ENCODE measurements around the gene DSTYK.
"Not testable (repeated sequence)": the region's sequence is repeated elsewhere in the genome, so short reads cannot be mapped to it uniquely, and the experiment has no call there.

The DSTYK gene

DNA sequence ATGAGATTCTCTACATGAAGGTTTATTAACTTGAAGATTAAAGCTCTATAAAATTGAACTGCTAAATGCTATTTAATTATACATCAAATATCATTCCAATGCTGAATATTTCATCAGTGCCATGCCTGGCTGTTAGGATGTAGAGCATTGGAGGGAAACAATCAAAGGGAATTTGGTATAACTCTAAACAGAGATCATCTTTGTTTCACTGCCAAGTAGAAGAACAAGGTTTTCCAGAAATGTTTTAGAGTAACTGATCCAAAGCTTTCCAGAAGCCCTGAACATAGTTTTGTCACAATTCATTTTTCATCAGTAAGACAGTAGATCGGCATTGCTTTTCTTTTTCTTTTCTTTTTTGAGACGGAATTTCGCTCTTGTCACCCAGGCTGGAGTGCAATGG is 5.9 kb upstream of the DSTYK start:
- DNase-seq, result no peak

DNA sequence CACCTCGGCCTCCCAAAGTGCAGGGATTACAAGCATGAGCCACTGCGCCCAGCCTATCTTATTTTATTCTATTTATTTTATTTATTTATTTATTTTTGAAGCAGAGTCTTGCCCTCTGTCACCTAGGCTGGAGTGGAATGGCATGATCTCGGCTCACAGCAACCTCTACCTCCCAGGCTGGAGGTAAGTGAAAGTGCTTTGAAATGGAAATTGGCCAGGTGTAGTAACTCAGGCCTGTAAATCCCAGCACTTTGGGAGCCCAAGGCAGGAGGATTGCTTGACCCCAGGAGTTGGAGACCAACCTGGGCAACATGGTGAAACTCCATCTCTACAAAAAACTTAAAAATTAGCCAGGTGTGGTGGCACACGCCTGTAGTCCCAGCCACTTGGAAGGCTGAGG is 5.1 kb upstream of the DSTYK start:
- no peak for DNase-seq

DNA sequence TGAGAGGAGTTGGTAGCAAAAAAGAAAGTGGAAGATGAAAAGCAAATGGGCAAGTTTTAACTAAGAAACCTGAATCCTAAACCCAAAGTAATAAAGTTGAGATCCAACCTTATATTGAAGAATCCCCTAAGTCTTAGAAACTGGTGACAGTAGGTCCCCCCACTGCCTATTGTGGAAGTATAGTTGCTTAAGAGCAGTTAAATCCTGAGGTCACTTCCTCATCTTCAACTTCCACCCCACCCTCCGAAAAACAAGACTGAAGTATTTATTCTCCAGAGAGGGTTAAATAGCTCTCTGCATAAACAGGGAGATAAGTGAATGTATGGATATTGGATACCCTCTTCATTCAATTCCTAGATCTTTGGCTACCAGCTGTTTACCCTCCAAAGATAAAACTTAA is 3.3 kb upstream of the DSTYK start:
- DNase-seq, result peak; percentile 49

DNA sequence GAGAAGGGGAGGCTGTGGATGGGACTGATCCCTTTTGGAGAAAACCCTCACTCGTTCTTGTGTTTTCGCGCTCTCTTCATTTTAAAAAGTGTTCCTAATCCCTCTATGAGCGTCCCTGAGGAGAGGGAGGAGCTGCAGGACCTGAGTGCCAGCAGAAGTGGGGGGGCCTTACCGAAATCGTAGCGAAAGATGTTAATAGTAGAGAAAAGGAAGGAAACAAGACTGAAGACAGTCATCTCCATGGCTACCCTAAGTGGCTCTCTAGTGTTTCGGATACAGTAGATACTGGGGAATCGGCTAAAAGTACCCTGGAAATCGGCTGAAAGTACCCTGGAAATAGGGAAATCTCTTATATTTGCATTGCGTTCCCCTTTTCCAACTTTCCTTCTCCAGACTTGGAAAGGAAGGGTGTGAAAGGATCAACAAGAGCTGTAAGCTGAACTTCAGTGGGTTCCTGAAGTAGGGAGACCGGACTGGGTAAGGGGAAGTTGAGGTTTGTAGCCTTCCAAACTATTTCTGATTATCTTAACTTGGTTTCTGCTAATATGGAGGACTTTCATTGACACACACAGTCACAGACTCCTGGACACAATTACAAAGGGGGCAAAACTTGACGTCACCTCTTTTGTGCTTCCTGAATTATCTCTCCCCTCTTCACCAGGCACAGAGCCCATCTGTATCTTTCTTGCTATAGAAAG is 486 bp upstream of the DSTYK start:
- peak; percentile 74 for DNase-seq

DNA sequence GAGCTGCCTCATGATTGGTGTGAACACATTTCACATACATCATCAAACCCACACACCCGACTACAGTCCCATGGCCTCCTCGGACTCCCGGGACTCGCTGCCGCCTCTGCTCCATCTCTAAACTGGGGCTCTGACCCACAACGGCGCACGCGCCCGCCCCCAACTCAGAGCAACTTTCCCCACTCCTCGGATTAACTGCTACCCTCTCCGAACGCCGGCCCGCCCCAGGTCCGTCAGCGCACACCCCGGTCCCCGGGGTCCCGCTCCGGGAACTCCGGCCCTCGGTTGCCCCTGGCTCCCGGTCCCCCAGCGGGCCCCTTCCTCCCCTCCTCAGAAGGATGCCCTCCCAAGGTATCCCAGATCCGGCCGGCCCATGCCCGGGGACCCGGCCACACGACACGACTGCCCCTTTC is 740 bp downstream of the DSTYK start:
- no peak for DNase-seq

DNA sequence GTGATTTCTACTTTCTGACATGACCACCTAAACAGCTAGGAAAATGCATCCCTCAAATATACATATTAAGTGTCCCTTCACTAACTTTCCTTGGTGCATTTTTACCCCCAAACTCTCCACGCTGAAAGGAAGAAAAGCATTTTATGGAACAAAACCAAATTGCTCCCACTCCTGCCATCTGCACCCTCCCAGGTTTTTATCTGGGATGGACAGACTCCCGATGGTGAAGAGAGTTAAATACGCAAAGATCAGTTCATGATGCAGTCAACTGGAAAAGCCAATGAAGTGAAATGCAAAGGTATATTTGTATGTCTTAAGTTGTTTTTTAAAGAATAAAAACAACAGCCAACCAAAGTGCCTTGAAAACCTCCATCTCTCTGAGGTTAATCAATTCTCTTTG is 2.7 kb downstream of the DSTYK start:
- no peak for DNase-seq

DNA sequence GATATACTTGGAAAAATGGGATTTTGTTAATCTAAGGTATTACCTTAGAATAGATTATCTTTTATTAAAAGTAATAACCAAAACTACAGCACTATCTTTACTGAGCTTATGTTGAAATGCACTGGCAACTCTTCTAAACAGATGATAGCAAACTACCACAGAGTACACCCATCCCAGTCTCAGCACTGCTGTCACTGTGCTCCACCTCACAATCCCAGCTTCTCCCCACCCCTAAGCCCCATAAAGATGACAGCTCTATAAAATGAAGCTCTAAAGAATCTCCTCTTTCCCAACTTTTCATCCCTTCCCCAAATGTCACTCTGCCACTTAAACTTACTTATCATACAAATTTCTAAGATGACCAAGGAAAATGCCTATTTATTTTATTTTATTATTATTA is 6.4 kb downstream of the DSTYK start:
- no peak for DNase-seq

DNA sequence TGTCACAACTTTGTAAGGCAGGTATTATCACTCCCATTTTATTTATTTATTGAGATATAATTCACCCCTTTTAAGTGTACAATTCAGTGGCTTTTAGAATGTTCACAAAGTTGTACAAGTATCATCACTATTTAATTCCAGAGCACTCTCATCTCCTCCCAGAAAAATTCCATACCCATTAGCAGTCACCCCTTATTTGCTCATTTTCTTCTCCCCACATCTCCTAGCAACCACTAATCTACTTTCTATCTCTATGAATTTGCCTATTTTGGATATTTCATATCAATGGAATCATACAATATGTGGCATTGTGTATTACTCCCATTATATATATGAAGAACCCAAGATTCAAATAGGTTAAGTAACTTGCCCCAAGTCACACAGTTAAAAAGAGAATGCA is 7.0 kb downstream of the DSTYK start:
- no peak for DNase-seq

DNA sequence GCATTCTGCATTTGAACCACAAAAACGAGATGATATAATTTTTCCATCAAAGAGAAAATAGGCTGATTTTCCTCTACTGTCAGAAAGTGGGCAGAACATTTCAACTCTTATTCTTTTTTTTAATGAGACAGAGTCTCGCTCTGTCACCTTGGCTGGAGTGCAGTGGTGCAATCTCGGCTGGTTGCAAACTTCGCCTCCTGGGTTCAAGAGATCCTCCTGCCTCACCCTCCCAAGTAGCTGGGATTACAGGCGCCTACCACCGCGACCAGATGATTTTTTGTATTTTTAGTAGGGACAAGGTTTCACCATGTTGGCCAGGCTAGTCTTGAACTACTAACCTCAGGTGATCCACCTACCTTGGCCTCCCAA is 11.6 kb downstream of the DSTYK start:
- no peak for DNase-seq

DNA sequence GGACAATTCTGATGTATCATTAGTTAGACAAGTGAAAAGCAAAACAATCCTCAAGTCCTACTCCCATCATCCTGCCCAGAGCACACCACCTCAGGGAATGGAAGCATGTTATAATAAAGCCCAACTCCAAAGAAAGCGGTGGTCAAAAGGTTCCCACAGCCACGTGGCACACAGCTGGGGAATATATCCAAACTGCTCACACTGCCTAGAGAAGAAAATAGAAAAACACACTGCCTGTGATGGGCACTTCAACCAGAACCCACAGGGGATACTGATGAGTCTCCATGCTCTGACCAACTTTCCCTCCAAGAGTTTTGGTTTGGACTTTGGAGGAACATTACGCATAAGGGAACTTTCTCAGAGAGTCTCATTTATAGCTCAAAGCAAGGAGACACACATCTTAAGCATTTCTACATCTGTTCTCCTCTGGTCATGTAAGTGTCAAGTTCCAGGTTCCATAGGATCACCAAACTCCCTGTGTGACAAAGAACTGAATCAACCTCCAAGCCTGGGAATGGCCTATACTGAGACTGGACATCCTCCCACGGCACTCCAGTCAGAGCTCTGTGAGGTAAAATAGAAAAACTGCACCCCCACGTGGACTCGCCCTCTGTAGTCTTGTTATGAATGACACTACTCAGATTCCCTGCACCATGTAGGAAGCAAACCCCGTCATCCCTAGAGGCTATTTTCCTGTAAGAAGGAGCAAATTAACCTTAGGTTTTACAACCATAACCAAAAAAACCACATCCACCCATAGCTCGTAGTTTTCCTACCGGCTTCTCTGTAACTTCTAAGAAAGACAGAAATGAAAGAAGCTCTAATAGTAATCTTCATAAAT is 12.2 kb downstream of the DSTYK start:
- no peak for DNase-seq

DNA sequence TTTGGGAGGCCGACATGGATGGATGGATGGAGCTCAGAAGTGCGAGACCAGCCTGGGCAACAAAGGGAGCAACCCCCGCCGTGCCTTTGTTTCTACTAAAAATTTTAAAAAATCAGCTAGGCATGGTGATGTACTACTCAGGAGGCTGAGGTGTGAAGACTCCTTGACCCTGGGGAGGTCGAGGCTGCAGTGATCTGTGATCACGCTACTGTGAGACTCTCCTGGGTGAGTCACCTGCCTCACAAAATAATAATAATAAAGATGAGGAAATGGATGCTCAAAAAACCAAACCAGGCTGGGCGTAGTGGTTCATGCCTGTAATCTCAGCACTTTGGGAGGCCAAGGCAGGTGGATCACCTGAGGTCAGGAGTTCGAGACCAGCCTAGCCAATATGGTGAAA is 19.2 kb downstream of the DSTYK start:
- no peak for DNase-seq

DNA sequence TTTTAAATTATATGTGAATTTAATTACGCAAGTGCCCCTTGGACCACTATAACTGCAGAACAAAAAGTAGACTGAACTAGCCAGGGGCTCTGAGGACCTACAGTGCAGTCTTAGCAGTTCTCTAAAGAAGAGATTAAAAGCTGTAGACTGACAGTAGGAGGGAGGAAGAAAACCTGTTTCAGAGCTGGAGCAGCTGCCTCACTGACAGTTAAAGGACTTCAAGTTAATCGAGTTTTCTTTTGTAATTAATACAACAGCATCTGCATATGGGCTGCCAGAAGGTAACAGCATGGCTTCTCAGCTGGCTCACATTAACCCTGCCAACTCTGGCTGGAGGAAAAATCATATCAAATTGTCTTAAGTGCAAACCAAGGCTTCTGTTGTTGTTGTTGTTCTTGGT is 19.9 kb downstream of the DSTYK start:
- DNase-seq, result no peak

DNA sequence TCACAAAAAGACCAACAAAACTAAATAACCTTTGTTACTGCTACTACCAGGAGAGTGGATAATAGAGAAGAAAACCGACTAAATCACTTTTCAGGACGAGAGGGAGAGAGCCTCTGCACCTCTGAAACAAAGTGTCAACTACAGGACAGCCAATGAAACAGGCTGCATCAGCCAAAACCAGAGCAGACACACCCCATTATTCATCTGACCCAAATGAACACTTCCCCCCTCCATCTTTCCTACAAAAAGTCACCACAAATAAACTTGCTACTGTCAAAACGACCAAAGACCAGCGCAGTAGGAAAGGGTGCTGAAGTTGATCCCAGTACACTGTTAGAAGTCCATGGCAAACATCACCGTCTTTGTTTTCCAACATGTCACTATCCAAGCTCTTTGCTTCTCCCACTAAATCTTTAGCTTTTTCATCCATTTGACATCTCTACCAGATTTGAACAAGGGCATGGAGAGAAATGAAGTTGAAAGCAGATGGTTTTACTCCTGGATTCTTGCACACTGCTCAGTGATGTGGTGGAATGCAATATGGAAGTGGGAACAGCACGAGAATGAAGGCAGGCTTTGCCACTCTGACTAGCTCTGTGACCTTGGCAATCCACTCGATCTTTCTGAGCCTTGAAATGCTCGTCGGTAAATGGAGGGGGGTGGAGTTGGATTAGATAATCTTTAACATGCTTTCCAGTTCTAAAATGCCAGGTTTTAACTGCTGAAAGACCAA is 20.5 kb downstream of the DSTYK start:
- no peak for DNase-seq

DNA sequence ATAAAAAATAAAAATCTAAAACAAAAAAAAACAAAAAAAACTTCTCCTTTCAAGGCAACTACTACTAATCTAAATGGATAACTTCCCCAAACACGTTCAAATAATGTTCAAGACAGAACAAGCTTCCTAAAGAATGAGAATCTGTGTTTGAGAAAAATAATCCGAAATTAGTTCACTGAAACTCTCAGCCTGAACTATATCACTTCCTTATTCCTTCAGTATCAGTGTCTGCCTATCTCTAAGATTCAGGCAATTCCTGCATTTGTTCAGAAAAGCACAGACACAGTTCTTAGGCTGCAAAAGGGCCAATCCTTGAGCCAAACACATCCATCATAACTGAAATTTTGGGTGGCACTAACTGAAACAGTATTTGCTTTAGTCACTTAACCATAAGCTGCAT is 22.4 kb downstream of the DSTYK start:
- DNase-seq, result no peak

DNA sequence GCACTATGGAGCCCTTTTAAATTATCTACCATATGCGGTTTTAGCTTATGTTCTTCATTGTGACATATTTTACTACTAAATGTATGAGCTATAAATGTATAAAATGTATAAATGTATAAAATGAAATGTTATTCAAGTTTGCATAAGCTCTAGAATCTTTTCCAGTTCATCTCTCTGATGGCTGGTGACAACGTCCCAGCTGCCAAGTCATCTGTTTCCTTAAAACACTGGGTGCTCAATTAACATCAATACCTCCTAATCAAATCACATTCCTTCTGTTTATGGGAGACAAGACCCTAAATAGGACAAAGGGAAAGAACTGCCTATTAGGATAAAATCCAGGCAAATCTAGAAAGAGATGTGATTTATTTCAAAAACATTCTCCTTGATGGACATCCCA is 22.9 kb downstream of the DSTYK start:
- no peak for DNase-seq

DNA sequence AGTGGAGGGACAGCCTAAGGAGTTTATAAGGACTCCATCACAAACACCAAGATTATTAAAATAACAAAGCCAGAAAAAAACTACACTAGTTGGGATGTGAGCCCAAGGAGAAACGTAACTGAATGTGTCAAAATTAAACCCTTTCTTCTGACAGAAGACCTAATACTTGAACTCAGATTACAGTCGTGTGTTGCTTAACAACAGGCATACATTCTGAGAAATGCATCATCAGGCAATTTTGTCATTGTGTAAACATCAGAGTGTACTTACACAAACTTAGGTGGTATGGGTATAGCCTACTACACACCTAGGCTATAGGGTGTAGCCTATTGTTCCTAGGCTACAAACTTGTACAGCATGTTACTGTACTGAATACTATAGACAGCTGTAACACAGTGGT is 23.4 kb downstream of the DSTYK start:
- DNase-seq, result no peak

DNA sequence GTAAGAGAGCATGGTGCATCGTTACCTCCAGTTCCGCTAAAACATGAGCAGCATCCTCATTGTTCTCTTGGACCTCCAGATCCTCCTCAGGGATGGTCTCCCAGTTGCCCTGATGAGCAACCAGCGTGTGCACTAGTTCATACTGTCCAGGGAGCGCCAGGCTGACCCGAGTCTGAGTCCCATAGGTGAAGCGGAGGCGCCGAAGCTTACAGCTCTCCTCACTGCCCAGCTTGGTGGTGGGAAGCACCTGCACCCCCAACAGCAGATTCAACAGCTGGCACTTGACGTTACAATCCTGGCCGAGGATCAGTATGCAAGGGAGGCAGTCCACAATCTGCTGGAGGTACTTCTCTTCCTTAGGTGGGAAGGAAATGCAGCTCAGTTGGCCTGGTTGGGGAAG is 24.1 kb downstream of the DSTYK start:
- no peak for DNase-seq

DNA sequence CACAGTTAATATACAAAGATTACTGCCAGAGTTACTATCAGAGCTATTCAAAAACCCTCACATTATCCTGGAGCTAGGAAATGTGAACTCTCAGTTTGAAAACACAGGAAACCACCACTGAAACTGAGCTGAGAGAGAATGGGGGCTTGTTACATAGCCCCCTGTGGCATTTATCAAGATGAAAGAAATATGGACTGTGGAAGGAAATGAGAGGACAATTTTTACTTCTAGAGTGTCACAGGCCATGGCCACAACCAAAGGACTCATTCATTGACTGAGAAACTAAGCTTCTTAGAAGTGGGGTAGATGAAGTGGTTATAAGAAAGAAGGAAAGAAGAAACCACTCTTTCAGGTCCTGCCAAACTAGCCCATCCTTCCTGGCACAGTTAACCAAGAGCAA is 25.3 kb downstream of the DSTYK start:
- DNase-seq, result no peak

DNA sequence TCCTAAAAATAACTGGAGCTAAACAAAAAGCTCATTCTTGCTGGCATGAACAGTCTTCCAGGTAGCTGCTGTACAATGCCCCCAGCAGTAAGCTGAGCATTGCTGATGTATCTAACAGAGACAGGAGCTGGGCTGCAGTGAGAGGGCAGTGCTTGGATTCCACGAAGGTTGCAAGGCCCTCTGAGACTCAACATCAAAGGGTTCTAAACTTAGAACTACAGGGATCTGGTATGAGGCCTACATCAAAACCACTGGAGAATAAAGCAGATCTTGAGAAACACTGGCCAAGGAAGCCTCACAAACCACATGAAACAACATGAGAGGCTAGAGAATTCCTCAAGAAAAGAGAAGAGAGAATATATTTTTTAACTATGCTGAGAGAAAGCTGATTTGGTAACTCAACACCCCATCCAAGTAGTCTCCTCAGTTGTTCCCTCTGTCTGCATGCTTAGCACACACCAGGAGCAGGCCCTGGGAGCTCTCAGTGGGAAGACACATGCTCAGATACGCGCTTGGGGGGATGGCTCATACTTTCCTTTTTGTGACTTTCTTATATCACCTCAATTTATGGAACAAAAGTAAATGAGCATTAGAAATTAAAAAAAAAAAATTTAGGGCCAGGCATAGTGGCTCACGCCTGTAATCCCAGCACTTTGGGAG is 27.7 kb downstream of the DSTYK start:
- DNase-seq, result no peak

DNA sequence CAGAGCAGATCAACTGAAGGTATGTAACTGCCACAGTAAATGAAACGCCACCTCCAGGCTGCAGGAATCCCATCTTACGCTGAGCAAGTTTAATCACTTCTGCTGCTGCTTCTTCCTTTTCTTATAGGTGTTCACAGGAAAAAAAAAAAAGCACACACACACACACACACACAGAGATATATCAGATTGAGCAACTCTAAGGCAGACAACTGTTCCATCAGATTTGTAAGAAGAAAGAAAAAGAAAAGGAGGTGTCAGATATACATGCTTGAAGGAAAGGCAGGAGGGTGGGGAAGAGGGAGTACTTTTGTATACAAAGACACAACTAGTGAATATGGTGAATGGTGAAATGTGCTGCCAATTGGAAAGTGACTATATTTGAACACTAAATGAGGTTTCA is 28.6 kb downstream of the DSTYK start:
- DNase-seq, result no peak

DNA sequence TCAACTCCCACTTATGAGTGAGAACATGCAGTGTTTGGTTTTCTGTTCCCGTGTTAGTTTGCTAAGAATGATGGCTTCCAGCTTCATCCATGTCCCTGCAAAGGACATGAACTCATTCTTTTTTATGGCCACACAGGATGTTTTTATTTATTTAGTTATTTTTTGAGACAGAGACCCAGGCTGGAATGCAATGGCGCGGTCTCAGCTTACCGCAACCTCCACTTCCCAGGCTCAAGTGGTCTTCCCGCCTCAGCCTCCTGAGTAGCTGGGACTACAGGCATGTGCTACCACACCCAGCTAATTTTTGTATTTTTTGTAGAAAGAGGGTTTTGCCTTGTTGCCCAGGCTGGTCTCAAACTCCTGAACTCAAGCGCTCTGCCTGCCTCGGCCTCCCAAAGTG is 31.2 kb downstream of the DSTYK start:
- DNase-seq, result not testable (repeated sequence)

DNA sequence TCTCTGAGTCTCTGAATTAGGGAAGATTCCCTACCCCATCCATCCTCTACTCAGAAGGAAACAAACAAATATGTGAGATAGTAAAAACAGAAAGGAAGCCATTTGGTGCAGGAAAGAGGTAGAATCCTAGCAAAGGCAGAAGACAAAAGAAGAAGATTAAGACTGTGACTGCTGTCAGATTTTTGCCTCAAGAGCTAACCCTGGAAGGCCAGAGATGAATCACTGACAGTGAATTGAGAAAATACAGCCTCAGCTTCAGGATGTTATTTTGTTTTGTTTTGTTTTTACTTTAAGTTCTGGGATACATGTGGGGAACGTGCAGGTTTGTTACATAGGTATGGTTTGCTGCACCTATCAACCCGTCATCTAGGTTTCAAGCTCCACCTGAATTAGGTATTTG is 31.7 kb downstream of the DSTYK start:
- DNase-seq, result no peak

DNA sequence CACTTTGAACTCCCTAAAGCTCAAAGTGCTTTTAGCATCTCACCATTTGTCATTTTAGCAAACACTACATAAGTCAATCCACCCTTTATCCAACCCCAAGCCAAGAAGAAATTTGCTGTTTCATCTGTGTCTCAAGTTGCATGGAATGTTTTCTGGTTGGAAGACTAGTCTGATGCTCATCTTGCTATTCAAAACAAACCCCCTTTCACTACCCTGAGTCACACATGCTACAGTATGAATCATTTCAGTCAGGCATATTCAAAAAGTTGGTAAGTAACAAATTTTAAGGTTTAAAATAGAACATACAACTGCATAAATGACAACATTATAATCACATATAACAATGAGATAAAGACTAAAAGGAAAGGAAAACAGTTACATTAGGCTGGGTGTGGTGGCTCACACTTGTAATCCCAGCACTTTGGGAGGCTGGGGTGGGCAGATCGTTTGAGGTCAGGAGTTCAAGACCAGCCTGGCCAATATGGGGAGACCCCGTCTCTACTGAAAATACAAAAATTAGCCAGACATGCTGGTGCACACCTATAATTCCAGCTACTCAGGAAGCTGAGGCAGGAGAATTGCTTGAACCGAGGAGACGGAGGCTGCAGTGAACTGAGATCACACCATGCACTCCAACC is 38.7 kb downstream of the DSTYK start:
- DNase-seq, result no peak

Data from GF-D8 (cell line).